ENCODE results near the gene RSAD1. TPM values are rescaled to one million over a fixed set of nuclear protein-coding genes. Genes with fewer than 3 reads are reported as not detected.

RSAD1 gene
- total and polyA plus RNA-seq, 10 of the 15 experiments (the other 5 are each of a cell fraction or from before 2014, with no cell fraction given): 2.5 to 28.1 (median 22.6) TPM

- FAIRE-seq (no peak), DNase-seq (ENCODE audit: low read depth, low spot score) (no peak), ATAC-seq (no peak)
- Histone ChIP-seq H3K9me3 (replicated peaks; ENCODE audit: control insufficient read depth, insufficient read depth, low read length) (no peaks in the 10 kb centered on the region), H3K36me3 (ENCODE audit: control insufficient read depth in 2 of 2, insufficient read depth in 2 of 2, low read length in 1 of 2) (no peaks in the 10 kb centered on the region), H3K9ac (ENCODE audit: control insufficient read depth, insufficient read depth, low read length) (no peak overlapping the region), H3K79me2 (ENCODE audit: control insufficient read depth, insufficient read depth, low read length) (no peaks in the 10 kb centered on the region), H3K27me3 (replicated peaks in 1 of 2; ENCODE audit: control insufficient read depth in 2 of 2, insufficient read depth in 2 of 2, low read length in 1 of 2) (peaks cover 0 to 3% of the 10 kb centered on the region in 2 experiments; a peak in 2 of 4 replicates), H3K4me2 (ENCODE audit: control insufficient read depth, insufficient read depth) (no peak overlapping the region), H4K20me1 (ENCODE audit: control insufficient read depth, insufficient read depth) (no peaks in the 10 kb centered on the region), H2AFZ (ENCODE audit: control insufficient read depth, low read depth, low read length) (no peak overlapping the region), H3K27ac (ENCODE audit: control insufficient read depth, insufficient read depth) (no peak overlapping the region), H3K4me1 (ENCODE audit: control insufficient read depth, insufficient read depth, low read length) (no peaks in the 10 kb centered on the region), H3K4me3 (no peak overlapping the region)
- in situ Hi-C loops (cut with MboI) (no loop called here), intact Hi-C loops (cut with micrococcal nuclease; ENCODE audit: unreplicated experiment) (no loop called here)
- WGBS (ENCODE audit: insufficient coverage, insufficient replicate concordance, low lambda C conversion rate, missing lambda C conversion rate): 63% methylated on average over 13 of the region's 13 CpGs
- SMC1A ChIA-PET (ENCODE audit: uncharacterized antibody, unreplicated experiment): no interaction called here
- CTCF ChIA-PET: interaction anchor here (0.6 to 0.7 kb wide), 3 partner anchors 15 to 106 kb away, joined by 3 read pairs; no protein-coding TSS in a partner anchor
- no TSS peak for BruUV-seq (replicated peaks)
- RAD21 ChIA-PET (ENCODE audit: unreplicated experiment): no interaction called here
- no peak for TF ChIP-seq STAT3 (IDR thresholded peaks at IDR 0.05; ENCODE audit: low read depth, low read length)
- no peak for TF ChIP-seq E2F8 (IDR thresholded peaks at IDR 0.05; ENCODE audit: low read depth, partially characterized antibody)
- no peak for TF ChIP-seq POLR2AphosphoS2 (IDR thresholded peaks at IDR 0.05; ENCODE audit: low read depth, low read length)
- POLR2A ChIA-PET: no interaction called here
These were observed 10.8 kb upstream of the RSAD1 start for GRCh38 chr17:50467855-50468303.

Measured in GM12878 (cell line).